B cell (primary cell): ENCODE measurements around the gene KRTAP9-2.
"Not testable (repeated sequence)": the region's sequence is repeated elsewhere in the genome, so short reads cannot be mapped to it uniquely, and the experiment has no call there.

Source experiments
- EZH2 ChIP-seq: IDR thresholded peaks from 2 replicates; pipeline ENCODE4 v1.6.1; 2012; ENCODE audit warnings: borderline replicate concordance, low read depth, mild to moderate bottlenecking, moderate library complexity, low read length; ENCODE audit not compliant: insufficient read depth, poor library complexity, severe bottlenecking
- TF ChIP-seq, protein P1 (sequence below): fragments of 200-600 bp; IDR thresholded peaks from one replicate; pipeline ENCODE4 v1.8.0; 2022; ENCODE audit warnings: antibody characterized with exemption, mild to moderate bottlenecking

DNA sequence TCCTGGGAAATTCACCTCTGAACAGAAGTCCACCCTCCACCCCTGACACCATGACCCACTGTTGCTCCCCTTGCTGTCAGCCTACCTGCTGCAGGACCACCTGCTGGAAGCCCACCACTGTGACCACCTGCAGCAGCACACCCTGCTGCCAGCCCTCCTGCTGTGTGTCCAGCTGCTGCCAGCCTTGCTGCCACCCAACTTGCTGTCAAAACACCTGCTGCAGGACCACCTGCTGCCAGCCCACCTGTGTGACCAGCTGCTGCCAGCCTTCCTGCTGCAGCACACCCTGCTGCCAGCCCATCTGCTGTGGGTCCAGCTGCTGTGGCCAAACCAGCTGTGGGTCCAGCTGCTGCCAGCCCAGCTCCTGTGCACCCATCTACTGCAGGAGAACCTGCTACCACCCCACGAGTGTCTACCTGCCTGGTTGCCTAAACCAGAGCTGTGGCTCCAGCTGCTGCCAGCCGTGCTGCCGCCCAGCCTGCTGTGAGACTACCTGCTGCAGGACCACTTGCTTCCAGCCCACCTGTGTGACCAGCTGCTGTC, 49.3 kb downstream of the KRTAP9-2 start, which contains the start of gene KRTAP9-7:
- TF ChIP-seq, protein P1, sequence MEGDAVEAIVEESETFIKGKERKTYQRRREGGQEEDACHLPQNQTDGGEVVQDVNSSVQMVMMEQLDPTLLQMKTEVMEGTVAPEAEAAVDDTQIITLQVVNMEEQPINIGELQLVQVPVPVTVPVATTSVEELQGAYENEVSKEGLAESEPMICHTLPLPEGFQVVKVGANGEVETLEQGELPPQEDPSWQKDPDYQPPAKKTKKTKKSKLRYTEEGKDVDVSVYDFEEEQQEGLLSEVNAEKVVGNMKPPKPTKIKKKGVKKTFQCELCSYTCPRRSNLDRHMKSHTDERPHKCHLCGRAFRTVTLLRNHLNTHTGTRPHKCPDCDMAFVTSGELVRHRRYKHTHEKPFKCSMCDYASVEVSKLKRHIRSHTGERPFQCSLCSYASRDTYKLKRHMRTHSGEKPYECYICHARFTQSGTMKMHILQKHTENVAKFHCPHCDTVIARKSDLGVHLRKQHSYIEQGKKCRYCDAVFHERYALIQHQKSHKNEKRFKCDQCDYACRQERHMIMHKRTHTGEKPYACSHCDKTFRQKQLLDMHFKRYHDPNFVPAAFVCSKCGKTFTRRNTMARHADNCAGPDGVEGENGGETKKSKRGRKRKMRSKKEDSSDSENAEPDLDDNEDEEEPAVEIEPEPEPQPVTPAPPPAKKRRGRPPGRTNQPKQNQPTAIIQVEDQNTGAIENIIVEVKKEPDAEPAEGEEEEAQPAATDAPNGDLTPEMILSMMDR = not testable (repeated sequence)
- not testable (repeated sequence) for TF ChIP-seq EZH2
